HCT116 (cell line): Measurements from ENCODE around the gene TM4SF4. TPM values are rescaled to one million over a fixed set of nuclear protein-coding genes. Genes with fewer than 3 reads are reported as not detected.

Experiments
- ATAC-seq: fragments of 200-7000 bp; cut with Tn5 transposase; 2 replicates; pipeline ENCODE4 v1.9.1; 2020; ENCODE audit warnings: mild to moderate bottlenecking, moderate library complexity
- BruUV-seq: library from RNA; stranded (reverse); fragments of 400-500 nt; replicated peaks from 2 replicates; lab custom pipeline; 2021; lab: Mats Ljungman, UMichigan
- CTCF ChIA-PET: fragments of 300-600 bp; sonication (Branson Sonifier 250); formaldehyde crosslinking; loops from one replicate; lab custom pipeline; 2021; ENCODE audit warnings: antibody characterized with exemption; lab: Charles Lee
- POLR2A ChIA-PET: fragments of 300-600, 350-600 bp; sonication (Branson Sonifier 250); formaldehyde crosslinking; loops from one replicate; lab custom pipeline; 2021; ENCODE audit warnings: antibody characterized with exemption; lab: Charles Lee
- RAD21 ChIA-PET, 2 experiments: fragments of 300-600 bp; sonication (Branson Sonifier 250); formaldehyde crosslinking; loops; one replicate each; lab custom pipeline; 2023; ENCODE audit warnings: low total read pairs in 2 of 2; ENCODE audit not compliant: uncharacterized antibody in 2 of 2, unreplicated experiment in 2 of 2, low non-redundant PET in 1 of 2; lab: Charles Lee
- DNase-seq: peaks from one replicate; pipeline ENCODE4 v3.0.0-alpha.2; 2010; ENCODE audit warnings: low read depth, low spot score
- H2AFZ ChIP-seq: fragments of 200-600 bp; shearing (Covaris generic), sonication (generic); 2 replicates; pipeline ENCODE4 v1.6.1; 2017; ENCODE audit warnings: low read depth, mixed run types, mixed read lengths, antibody characterized with exemption, low read length; ENCODE audit not compliant: poor library complexity, severe bottlenecking
- H3K27ac ChIP-seq: 2 replicates; pipeline ENCODE4 v1.5.1; 2012; ENCODE audit warnings: low read depth, low read length
- H3K27me3 ChIP-seq: fragments of 200-600 bp; sonication (generic); 2 replicates; pipeline ENCODE4 v1.6.1; 2016; ENCODE audit warnings: mixed run types, low read length, mixed read lengths; ENCODE audit not compliant: insufficient read depth
- H3K36me3 ChIP-seq, 2 experiments: fragments of 200-500 bp in 1 of 2; fragments of 200-600 bp in 1 of 2; sonication (Bioruptor generic) in 1 of 2; sonication (generic) in 1 of 2; 2 replicates each; pipeline versions ENCODE4 v1.5.1 to v1.6.1; 2014 to 2016; ENCODE audit warnings: low read length in 2 of 2, inconsistent platforms in 1 of 2, mixed read lengths in 1 of 2, mixed run types in 1 of 2; ENCODE audit not compliant: insufficient read depth in 2 of 2, control insufficient read depth in 1 of 2
- H3K4me1 ChIP-seq, 2 experiments: fragments of 200-600 bp in 1 of 2; sonication (generic) in 1 of 2; 2 replicates each; pipeline versions ENCODE4 v1.5.1 to v1.6.1; 2012 to 2017; ENCODE audit warnings: low read length in 2 of 2, inconsistent platforms in 1 of 2, mild to moderate bottlenecking in 1 of 2, mixed read lengths in 1 of 2, mixed run types in 1 of 2, moderate library complexity in 1 of 2; ENCODE audit not compliant: insufficient read depth in 2 of 2, control insufficient read depth in 1 of 2
- H3K4me2 ChIP-seq: fragments of 200-600 bp; sonication (generic); 2 replicates; pipeline ENCODE4 v1.6.1; 2017; ENCODE audit warnings: mixed run types, low read length, mixed read lengths
- H3K4me3 ChIP-seq, 2 experiments: fragments of 200-600 bp in 1 of 2; sonication (generic) in 1 of 2; replicated peaks in 1 of 2; 2 replicates each; pipeline ENCODE4 v1.5.1; 2011 to 2016; ENCODE audit warnings: low read length in 2 of 2, control low read depth in 1 of 2, low read depth in 1 of 2, mild to moderate bottlenecking in 1 of 2, mixed read lengths in 1 of 2, mixed run types in 1 of 2
- H3K79me2 ChIP-seq: fragments of 200-600 bp; sonication (generic); 2 replicates; pipeline ENCODE4 v1.6.1; 2017; ENCODE audit warnings: mild to moderate bottlenecking, mixed run types, low read length, moderate library complexity, mixed read lengths; ENCODE audit not compliant: insufficient read depth
- H3K9ac ChIP-seq: fragments of 200-600 bp; sonication (generic); 2 replicates; pipeline ENCODE4 v1.6.1; 2016; ENCODE audit warnings: low read length, mixed read lengths
- H3K9me2 ChIP-seq: fragments of 200-600 bp; sonication (generic), shearing (Covaris generic); 2 replicates; pipeline ENCODE4 v1.6.1; 2017; ENCODE audit warnings: mixed run types, mild to moderate bottlenecking, moderate library complexity; ENCODE audit not compliant: insufficient read depth
- H3K9me3 ChIP-seq, 2 experiments: fragments of 200-500 bp in 1 of 2; fragments of 200-600 bp in 1 of 2; sonication (Bioruptor generic) in 1 of 2; sonication (generic) in 1 of 2; 2 replicates each; pipeline ENCODE4 v1.6.1; 2014 to 2017; ENCODE audit warnings: low read length in 2 of 2, mixed read lengths in 2 of 2, inconsistent platforms in 1 of 2, low read depth in 1 of 2, mild to moderate bottlenecking in 1 of 2, mixed run types in 1 of 2, moderate library complexity in 1 of 2; ENCODE audit not compliant: control insufficient read depth in 1 of 2, insufficient read depth in 1 of 2
- H4K20me1 ChIP-seq: fragments of 200-600 bp; sonication (generic), shearing (Covaris generic); 2 replicates; pipeline ENCODE4 v1.6.1; 2017; ENCODE audit warnings: mixed run types, mild to moderate bottlenecking, moderate library complexity; ENCODE audit not compliant: insufficient read depth
- CBX3 ChIP-seq: IDR thresholded peaks from 2 replicates; pipeline ENCODE4 v1.6.1; 2012; ENCODE audit warnings: low read depth
- CEBPB ChIP-seq: IDR thresholded peaks from 2 replicates; pipeline ENCODE4 v1.6.1; 2012; ENCODE audit warnings: low read depth
- CTCF ChIP-seq, 3 experiments: fragments of 200-600 bp in 1 of 3; sonication (generic) in 1 of 3; IDR thresholded peaks in 2 of 3; conservative IDR thresholded peaks in 1 of 3; 2 replicates each; pipeline ENCODE4 v1.5.1; 2012 to 2017; ENCODE audit warnings: low read depth in 2 of 3, low read length in 2 of 3, antibody characterized with exemption in 1 of 3, borderline replicate concordance in 1 of 3, control low read depth in 1 of 3, mild to moderate bottlenecking in 1 of 3, mixed read lengths in 1 of 3, mixed run types in 1 of 3, moderate library complexity in 1 of 3; ENCODE audit not compliant: insufficient read depth in 1 of 3
- FOSL1 ChIP-seq: IDR thresholded peaks from 2 replicates; pipeline ENCODE4 v1.6.1; 2012; ENCODE audit warnings: low read depth
- POLR2A ChIP-seq: IDR thresholded peaks from 2 replicates; pipeline ENCODE4 v1.7.0; 2011; ENCODE audit warnings: borderline replicate concordance; ENCODE audit not compliant: insufficient read depth, insufficient read length; ENCODE audit errors: extremely low read depth
- SIN3A ChIP-seq: IDR thresholded peaks from 2 replicates; pipeline ENCODE4 v1.6.1; 2012; ENCODE audit warnings: low read depth
- SP1 ChIP-seq: IDR thresholded peaks from 2 replicates; pipeline ENCODE4 v1.6.1; 2012; ENCODE audit warnings: low read depth
- SRF ChIP-seq: IDR thresholded peaks from 2 replicates; pipeline ENCODE4 v1.6.1; 2012; ENCODE audit warnings: low read depth
- YY1 ChIP-seq: IDR thresholded peaks from 2 replicates; pipeline ENCODE4 v1.6.1; 2011; ENCODE audit warnings: low read length, low read depth, moderate library complexity, mild to moderate bottlenecking; ENCODE audit not compliant: insufficient replicate concordance; ENCODE audit errors: extremely low read depth
- ZFX ChIP-seq: fragments of 450-650 bp; IDR thresholded peaks from 2 replicates; pipeline ENCODE4 v1.6.1; 2017
- intact Hi-C: fragments of 100-400 bp; cut with micrococcal nuclease; formaldehyde crosslinking; loops from 2 replicates; pipeline ENCODE4 v1.10.0; 2022
- total RNA-seq: library from RNA; stranded (reverse); gene quantifications from one replicate; pipeline ENCODE4 v1.2.1, GENCODE V29; 2021; ENCODE audit not compliant: unreplicated experiment
- TF ChIP-seq, protein P1 (sequence below): IDR thresholded peaks from 2 replicates; pipeline ENCODE4 v1.6.1; 2011; ENCODE audit warnings: mild to moderate bottlenecking, low read length, moderate library complexity; ENCODE audit not compliant: insufficient replicate concordance; ENCODE audit errors: extremely low read depth
- TF ChIP-seq, protein P2 (sequence below): IDR thresholded peaks from 2 replicates; pipeline ENCODE4 v1.6.1; 2012

Gene TM4SF4
- total RNA-seq, 1 experiment from 2014 or later = 0.91 TPM

- Histone ChIP-seq H3K4me3 (no peak overlapping the region), H3K27ac (no peak overlapping the region), H2AFZ (no peak overlapping the region), H3K9me2 (peaks cover 3% of the 10 kb centered on the region; the same call in 1 of the 2 replicates), H4K20me1 (no peaks in the 10 kb centered on the region), H3K9ac (no peak overlapping the region), H3K27me3 (no peaks in the 10 kb centered on the region), H3K79me2 (no peaks in the 10 kb centered on the region), H3K4me2 (no peak overlapping the region), H3K4me1 (peaks cover 0 to 5% of the 10 kb centered on the region in 2 experiments; a peak in 1 of 4 replicates), H3K9me3 (no peaks in the 10 kb centered on the region)
- DNase-seq (no peak), ATAC-seq (no peak)
- ChIA-PET POLR2A (no interaction called here), CTCF (no interaction called here)
- no peak for TF ChIP-seq ZFX
- TF ChIP-seq POLR2A = no peak
- no peak for TF ChIP-seq CTCF (IDR thresholded peaks at IDR 0.05 in 2 of 3, conservative IDR thresholded peaks at IDR 0.05 in 1 of 3; ENCODE audit: borderline replicate concordance in 1 of 3, insufficient read depth in 1 of 3, low read depth in 2 of 3, low read length in 2 of 3)
- no peak for TF ChIP-seq CEBPB
- TF ChIP-seq, protein P1, sequence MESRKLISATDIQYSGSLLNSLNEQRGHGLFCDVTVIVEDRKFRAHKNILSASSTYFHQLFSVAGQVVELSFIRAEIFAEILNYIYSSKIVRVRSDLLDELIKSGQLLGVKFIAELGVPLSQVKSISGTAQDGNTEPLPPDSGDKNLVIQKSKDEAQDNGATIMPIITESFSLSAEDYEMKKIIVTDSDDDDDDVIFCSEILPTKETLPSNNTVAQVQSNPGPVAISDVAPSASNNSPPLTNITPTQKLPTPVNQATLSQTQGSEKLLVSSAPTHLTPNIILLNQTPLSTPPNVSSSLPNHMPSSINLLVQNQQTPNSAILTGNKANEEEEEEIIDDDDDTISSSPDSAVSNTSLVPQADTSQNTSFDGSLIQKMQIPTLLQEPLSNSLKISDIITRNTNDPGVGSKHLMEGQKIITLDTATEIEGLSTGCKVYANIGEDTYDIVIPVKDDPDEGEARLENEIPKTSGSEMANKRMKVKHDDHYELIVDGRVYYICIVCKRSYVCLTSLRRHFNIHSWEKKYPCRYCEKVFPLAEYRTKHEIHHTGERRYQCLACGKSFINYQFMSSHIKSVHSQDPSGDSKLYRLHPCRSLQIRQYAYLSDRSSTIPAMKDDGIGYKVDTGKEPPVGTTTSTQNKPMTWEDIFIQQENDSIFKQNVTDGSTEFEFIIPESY = no peak
- no peak for TF ChIP-seq FOSL1
- TF ChIP-seq, protein P2, sequence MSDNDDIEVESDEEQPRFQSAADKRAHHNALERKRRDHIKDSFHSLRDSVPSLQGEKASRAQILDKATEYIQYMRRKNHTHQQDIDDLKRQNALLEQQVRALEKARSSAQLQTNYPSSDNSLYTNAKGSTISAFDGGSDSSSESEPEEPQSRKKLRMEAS = no peak
- TF ChIP-seq CBX3 = no peak
- TF ChIP-seq YY1 = no peak
- no peak for TF ChIP-seq SP1
- no peak for TF ChIP-seq SIN3A
- no peak for TF ChIP-seq SRF
- TF ChIP-seq, all 23 proteins: peak for 0
- BruUV-seq = no TSS peak
- H3K36me3 ChIP-seq = no peaks in the 10 kb centered on the region
- RAD21 ChIA-PET = no interaction called here
- intact Hi-C loops = no loop called here
Observed at GRCh38 chr3:149465351-149465883, 9.1 kb upstream of the TM4SF4 start.
